Tibial nerve (tissue), 3 donors: ENCODE results near the gene PPA2.

ENCODE experiments used
- POLR2A ChIP-seq, 2 donors: fragments of 450-650 bp; IDR thresholded peaks; one replicate each; pipeline ENCODE4 v1.6.1; 2017; ENCODE audit warnings: antibody characterized with exemption in 2 of 2, mild to moderate bottlenecking in 2 of 2, moderate library complexity in 2 of 2
- TF ChIP-seq, protein P1 (sequence below), 5 experiments: fragments of 200-600 bp in 3 of 5; fragments of 450-650 bp in 2 of 5; sonication (generic) in 3 of 5; IDR thresholded peaks; one replicate each; pipeline ENCODE4 v1.5.1; 2016 to 2019; ENCODE audit warnings: antibody characterized with exemption in 5 of 5, mild to moderate bottlenecking in 3 of 5, moderate library complexity in 2 of 5

DNA sequence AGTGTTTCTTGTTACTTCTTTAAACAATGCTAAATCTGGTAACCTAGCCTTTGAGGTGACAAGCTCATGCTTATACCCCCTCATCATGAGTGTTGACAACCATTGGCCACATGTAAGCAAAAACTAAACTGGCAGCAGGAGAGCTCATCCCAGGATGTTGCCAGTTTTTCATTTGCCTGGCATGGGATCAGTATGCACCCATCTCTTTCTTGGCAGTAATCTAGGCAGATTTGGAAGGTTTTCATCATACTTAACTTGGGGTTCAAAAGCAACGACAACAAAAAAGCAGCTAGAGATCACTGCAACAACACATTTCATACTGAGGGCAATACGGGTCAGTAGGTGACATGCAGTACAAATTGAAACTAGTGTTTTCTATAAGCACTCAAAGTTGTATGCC, 122.0 kb downstream of the PPA2 start:
- TF ChIP-seq, protein P1, sequence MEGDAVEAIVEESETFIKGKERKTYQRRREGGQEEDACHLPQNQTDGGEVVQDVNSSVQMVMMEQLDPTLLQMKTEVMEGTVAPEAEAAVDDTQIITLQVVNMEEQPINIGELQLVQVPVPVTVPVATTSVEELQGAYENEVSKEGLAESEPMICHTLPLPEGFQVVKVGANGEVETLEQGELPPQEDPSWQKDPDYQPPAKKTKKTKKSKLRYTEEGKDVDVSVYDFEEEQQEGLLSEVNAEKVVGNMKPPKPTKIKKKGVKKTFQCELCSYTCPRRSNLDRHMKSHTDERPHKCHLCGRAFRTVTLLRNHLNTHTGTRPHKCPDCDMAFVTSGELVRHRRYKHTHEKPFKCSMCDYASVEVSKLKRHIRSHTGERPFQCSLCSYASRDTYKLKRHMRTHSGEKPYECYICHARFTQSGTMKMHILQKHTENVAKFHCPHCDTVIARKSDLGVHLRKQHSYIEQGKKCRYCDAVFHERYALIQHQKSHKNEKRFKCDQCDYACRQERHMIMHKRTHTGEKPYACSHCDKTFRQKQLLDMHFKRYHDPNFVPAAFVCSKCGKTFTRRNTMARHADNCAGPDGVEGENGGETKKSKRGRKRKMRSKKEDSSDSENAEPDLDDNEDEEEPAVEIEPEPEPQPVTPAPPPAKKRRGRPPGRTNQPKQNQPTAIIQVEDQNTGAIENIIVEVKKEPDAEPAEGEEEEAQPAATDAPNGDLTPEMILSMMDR (IDR thresholded peaks at IDR 0.05): no peak
- TF ChIP-seq POLR2A (IDR thresholded peaks at IDR 0.05): no peak
